Transverse colon (tissue), 4 donors: ENCODE measurements around the gene SLC11A1. TPM values are rescaled to one million over a fixed set of nuclear protein-coding genes. Genes with fewer than 3 reads are reported as not detected.

ENCODE experiments used
- DNase-seq: peaks from one replicate; pipeline ENCODE4 v3.0.0-alpha.2; 2019
- H3K27ac ChIP-seq, 4 donors: fragments of 200-600 bp; sonication (generic); 2 replicates each; pipeline ENCODE4 v1.5.1; 2016 to 2018; ENCODE audit warnings: inconsistent platforms in 4 of 4
- H3K27me3 ChIP-seq: fragments of 200-600 bp; sonication (generic); 2 replicates; pipeline ENCODE4 v1.5.1; 2017; ENCODE audit warnings: inconsistent platforms
- H3K36me3 ChIP-seq, 4 donors: fragments of 200-600 bp; sonication (generic); 2 replicates each; pipeline ENCODE4 v1.5.1; 2017 to 2019; ENCODE audit warnings: inconsistent platforms in 4 of 4
- H3K4me1 ChIP-seq, 4 donors: fragments of 200-600 bp; sonication (generic); 2 replicates each; pipeline ENCODE4 v1.5.1; 2017 to 2020; ENCODE audit warnings: inconsistent platforms in 4 of 4
- H3K4me3 ChIP-seq, 4 donors: fragments of 200-600 bp; sonication (generic); 1 replicate in 1 of 4; 2 replicates in 3 of 4; pipeline versions ENCODE4 v1.5.1 to v1.6.1; 2017 to 2019; ENCODE audit warnings: inconsistent platforms in 4 of 4
- H3K9me3 ChIP-seq, 2 donors: fragments of 200-600 bp; sonication (generic); 2 replicates each; pipeline ENCODE4 v1.5.1; 2017 to 2019; ENCODE audit warnings: inconsistent platforms in 2 of 2
- CTCF ChIP-seq, 5 experiments: fragments of 200-600 bp in 3 of 5; fragments of 450-650 bp in 2 of 5; sonication (generic) in 3 of 5; IDR thresholded peaks; 1 replicate in 2 of 5; 2 replicates in 3 of 5; pipeline ENCODE4 v1.5.1; 2016 to 2017; ENCODE audit warnings: antibody characterized with exemption in 5 of 5, inconsistent platforms in 3 of 5, mild to moderate bottlenecking in 2 of 5, moderate library complexity in 1 of 5
- EP300 ChIP-seq: sonication (generic); formaldehyde crosslinking; IDR thresholded peaks from one replicate; pipeline ENCODE4 v1.6.1; 2017; ENCODE audit warnings: antibody characterized with exemption, low read depth
- POLR2A ChIP-seq: fragments of 450-650 bp; IDR thresholded peaks from one replicate; pipeline ENCODE4 v1.6.1; 2016; ENCODE audit warnings: antibody characterized with exemption, mild to moderate bottlenecking, moderate library complexity
- POLR2AphosphoS5 ChIP-seq, 3 donors: sonication (generic); formaldehyde crosslinking; IDR thresholded peaks; one replicate each; pipeline ENCODE4 v1.6.1; 2016; ENCODE audit warnings: antibody characterized with exemption in 3 of 3
- WGBS, 2 donors: methylation state at CpG; one replicate each; pipeline ENCODE4 v1.1.5; 2018; ENCODE audit warnings: low coverage in 1 of 2; 5-methylcytosine and 5-hydroxymethylcytosine counted together
- in situ Hi-C, 4 donors: fragments of 200-750 bp; cut with MboI; loops; one replicate each; pipeline versions ENCODE4 v1.15.0 to v1.15.1; 2017; ENCODE audit warnings: low sequenced_read_pairs in 3 of 4, low pct_ligation_motif_present in 1 of 4, low pct_unique_long_range_greater_than_20kb in 1 of 4
- intact Hi-C: fragments of 100-400 bp; cut with DNase I; formaldehyde crosslinking; loops from one replicate; pipeline ENCODE4 v1.15.1; 2023; ENCODE audit warnings: low total_unique reads
- total RNA-seq, 4 donors: library from RNA; depleted of rRNA; stranded (reverse); fragments of >200 nt; gene quantifications; one replicate each; pipeline ENCODE4 v1.1.0, GENCODE V29; 2016

SLC11A1 gene
- total RNA-seq, 4 donors from 2014 or later, result 2.6 to 8.4 (median 6.3) TPM

DNA sequence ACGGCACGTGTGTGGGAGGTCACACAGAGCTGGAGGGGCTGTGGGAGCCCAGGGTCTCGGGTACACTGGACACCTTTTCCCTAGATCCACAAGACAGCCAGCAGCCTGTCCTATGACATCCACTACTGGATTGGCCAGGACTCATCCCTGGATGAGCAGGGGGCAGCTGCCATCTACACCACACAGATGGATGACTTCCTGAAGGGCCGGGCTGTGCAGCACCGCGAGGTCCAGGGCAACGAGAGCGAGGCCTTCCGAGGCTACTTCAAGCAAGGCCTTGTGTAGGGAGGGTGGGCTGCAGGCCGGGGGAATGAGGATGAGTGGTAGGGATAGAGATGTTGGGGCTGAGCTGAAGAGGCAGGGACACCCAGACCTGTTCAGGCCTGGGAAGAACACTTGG, 43.5 kb downstream of the SLC11A1 start:
- no peaks in the 10 kb centered on the region for H3K9me3 ChIP-seq
- TF ChIP-seq POLR2AphosphoS5 (IDR thresholded peaks at IDR 0.05) (no peak), EP300 (no peak), CTCF (IDR thresholded peaks at IDR 0.05) (no peak)
- H3K36me3 ChIP-seq, result peaks cover 0 to 4% (median 0%) of the 10 kb centered on the region in 4 donors
- H3K4me1 ChIP-seq, result peaks cover 0 to 10% (median 3%) of the 10 kb centered on the region in 4 donors
- in situ Hi-C loops, result no loop called here
- no peak overlapping the region for H3K27ac ChIP-seq
- no peak for DNase-seq
- intact Hi-C loops, result no loop called here
- 78% methylated on average over 10 of the region's 10 CpGs; no CpG with 5 or more reads in 1 of the 2 donors for WGBS, 2 donors
- H3K27me3 ChIP-seq, result no peaks in the 10 kb centered on the region
- no peak overlapping the region for H3K4me3 ChIP-seq

GRCh38 chr2:218427741-218428140, 45.7 kb downstream of the SLC11A1 start:
- H3K4me1 ChIP-seq, result no peaks in the 10 kb centered on the region
- in situ Hi-C loops, result no loop called here
- intact Hi-C loops, result no loop called here
- DNase-seq, result no peak
- WGBS, 2 donors, result 50 to 82% methylated on average over 1 to 11 of the region's 11 CpGs
- no peak overlapping the region for H3K4me3 ChIP-seq
- H3K36me3 ChIP-seq, result peaks cover 0 to 4% (median 0%) of the 10 kb centered on the region in 4 donors
- no peak overlapping the region for H3K27ac ChIP-seq
- no peaks in the 10 kb centered on the region for H3K9me3 ChIP-seq
- TF ChIP-seq POLR2AphosphoS5 (IDR thresholded peaks at IDR 0.05) (no peak), POLR2A (no peak), EP300 (no peak), CTCF (IDR thresholded peaks at IDR 0.05) (no peak)
- H3K27me3 ChIP-seq, result no peaks in the 10 kb centered on the region

DNA sequence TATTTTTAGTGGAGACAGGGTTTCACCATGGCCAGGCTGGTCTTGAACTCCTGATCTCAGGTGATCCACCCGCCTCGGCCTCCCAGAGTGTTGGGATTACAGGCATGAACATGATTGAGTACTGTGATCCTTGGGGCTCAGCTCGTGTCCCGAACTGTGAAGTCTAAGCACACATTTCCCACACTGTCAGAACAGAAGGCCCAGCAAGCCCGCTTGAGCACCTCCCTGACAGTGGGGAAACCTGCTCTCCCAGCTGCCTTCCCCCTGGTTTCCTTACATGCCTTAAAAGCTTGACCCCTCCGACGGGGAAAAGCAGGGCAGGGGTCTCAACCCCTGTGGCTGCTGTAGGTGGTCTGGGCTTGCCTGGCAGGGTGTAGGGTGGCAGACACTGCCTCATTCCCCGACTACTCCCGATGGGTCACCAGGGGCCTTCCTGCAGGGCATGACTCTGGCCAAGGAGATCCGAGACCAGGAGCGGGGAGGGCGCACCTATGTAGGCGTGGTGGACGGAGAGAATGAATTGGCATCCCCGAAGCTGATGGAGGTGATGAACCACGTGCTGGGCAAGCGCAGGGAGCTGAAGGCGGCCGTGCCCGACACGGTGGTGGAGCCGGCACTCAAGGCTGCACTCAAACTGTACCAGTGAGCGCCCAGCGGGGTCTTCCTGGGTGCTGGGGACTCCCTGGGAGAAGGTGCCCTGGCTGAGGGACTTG, 46.9 kb downstream of the SLC11A1 start:
- Histone ChIP-seq H3K4me3 (no peak overlapping the region), H3K27ac (no peak overlapping the region), H3K9me3 (no peaks in the 10 kb centered on the region), H3K4me1 (no peaks in the 10 kb centered on the region), H3K36me3 (peaks cover 0 to 4% (median 0%) of the 10 kb centered on the region in 4 donors), H3K27me3 (no peaks in the 10 kb centered on the region)
- WGBS, 2 donors, result 93% methylated on average over 24 of the region's 24 CpGs; no CpG with 5 or more reads in 1 of the 2 donors
- no peak for DNase-seq
- intact Hi-C loops, result no loop called here
- TF ChIP-seq EP300 (no peak), POLR2A (no peak), CTCF (IDR thresholded peaks at IDR 0.05) (no peak), POLR2AphosphoS5 (IDR thresholded peaks at IDR 0.05) (no peak)
- in situ Hi-C loops, result no loop called here

DNA sequence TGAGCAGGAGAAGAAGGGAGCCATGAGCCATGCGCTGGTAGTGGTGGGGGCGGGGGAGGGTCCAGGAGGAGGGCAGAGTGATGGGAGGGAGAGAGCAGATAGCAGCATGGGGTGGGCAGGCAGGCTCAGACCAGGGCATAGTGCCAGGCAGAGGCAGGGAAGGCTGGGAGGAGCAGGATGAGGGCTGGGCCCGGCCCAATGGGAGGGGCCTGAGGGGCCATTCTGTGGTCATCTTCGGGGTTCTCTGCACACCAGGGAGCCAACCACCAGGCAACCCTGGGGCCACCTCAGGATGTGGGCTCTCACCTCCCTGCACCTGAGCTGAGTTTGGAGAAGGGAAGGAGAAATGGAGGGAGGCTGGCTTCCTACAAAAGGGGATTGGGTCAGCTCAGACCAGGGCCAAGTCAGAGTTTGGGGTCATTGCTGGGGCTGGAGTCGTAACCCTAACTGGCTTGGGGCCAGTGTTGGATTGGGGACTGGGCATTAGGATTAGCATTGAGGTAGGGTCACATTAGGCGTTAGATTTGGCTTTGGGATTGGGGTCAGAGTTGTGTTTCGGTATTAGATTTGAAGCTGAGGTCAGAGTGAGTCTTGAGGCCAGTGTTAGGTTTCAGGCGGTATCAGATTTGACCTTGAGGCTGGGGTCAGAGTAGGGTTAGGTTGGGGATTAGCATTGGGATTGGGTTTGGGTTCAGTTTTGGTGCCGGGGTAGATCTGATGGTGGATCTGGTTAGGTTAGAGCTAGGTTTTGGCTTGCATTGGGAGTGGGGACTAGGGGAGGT, 48.0 kb downstream of the SLC11A1 start:
- Histone ChIP-seq H3K9me3 (no peaks in the 10 kb centered on the region), H3K36me3 (peaks cover 0 to 4% (median 0%) of the 10 kb centered on the region in 4 donors), H3K4me3 (no peak overlapping the region), H3K27me3 (no peaks in the 10 kb centered on the region), H3K4me1 (no peaks in the 10 kb centered on the region), H3K27ac (no peak overlapping the region)
- intact Hi-C loops, result loop anchor here (5.0 kb wide), 1 partner anchor 912 kb away; no protein-coding TSS in a partner anchor
- WGBS, 2 donors, result 70 to 92% methylated on average over 2 to 9 of the region's 9 CpGs
- TF ChIP-seq CTCF (IDR thresholded peaks at IDR 0.05), result no peak
- no peak for TF ChIP-seq POLR2AphosphoS5 (IDR thresholded peaks at IDR 0.05)
- no peak for TF ChIP-seq EP300
- TF ChIP-seq POLR2A, result no peak
- in situ Hi-C loops, result no loop called here
- no peak for DNase-seq
